Suprapubic skin (tissue), 4 donors: ENCODE results near the gene FSTL3. TPM values are rescaled to one million over a fixed set of nuclear protein-coding genes. Genes with fewer than 3 reads are reported as not detected.

Source experiments
- DNase-seq, 2 donors: peaks; one replicate each; pipeline ENCODE4 v3.0.0-alpha.2; 2019; ENCODE audit warnings: low spot score in 2 of 2
- H3K27ac ChIP-seq: fragments of 200-600 bp; sonication (generic); one replicate; pipeline ENCODE4 v1.5.1; 2019
- H3K27me3 ChIP-seq: fragments of 200-600 bp; sonication (generic); one replicate; pipeline ENCODE4 v1.5.1; 2019
- H3K36me3 ChIP-seq: fragments of 200-600 bp; sonication (generic); one replicate; pipeline ENCODE4 v1.5.1; 2019
- H3K4me1 ChIP-seq: fragments of 200-600 bp; sonication (generic); one replicate; pipeline ENCODE4 v1.5.1; 2019
- H3K4me3 ChIP-seq: fragments of 200-600 bp; sonication (generic); one replicate; pipeline ENCODE4 v1.5.1; 2019; ENCODE audit warnings: mild to moderate bottlenecking
- H3K9me3 ChIP-seq: fragments of 200-600 bp; sonication (generic); one replicate; pipeline ENCODE4 v1.5.1; 2019
- CTCF ChIP-seq, 2 donors: fragments of 200-600 bp in 1 of 2; fragments of 450-650 bp in 1 of 2; sonication (generic) in 1 of 2; IDR thresholded peaks; one replicate each; pipeline ENCODE4 v1.5.1; 2016 to 2019; ENCODE audit warnings: antibody characterized with exemption in 2 of 2, mild to moderate bottlenecking in 1 of 2, moderate library complexity in 1 of 2
- EP300 ChIP-seq: sonication (generic); formaldehyde crosslinking; IDR thresholded peaks from one replicate; pipeline ENCODE4 v1.6.1; 2017; ENCODE audit warnings: antibody characterized with exemption
- POLR2A ChIP-seq, 2 donors: fragments of 450-650 bp; IDR thresholded peaks; one replicate each; pipeline ENCODE4 v1.6.1; 2017; ENCODE audit warnings: antibody characterized with exemption in 2 of 2, mild to moderate bottlenecking in 2 of 2, moderate library complexity in 2 of 2
- POLR2AphosphoS5 ChIP-seq, 3 donors: sonication (generic); formaldehyde crosslinking; IDR thresholded peaks; one replicate each; pipeline ENCODE4 v1.6.1; 2017; ENCODE audit warnings: antibody characterized with exemption in 3 of 3
- WGBS: methylation state at CpG from one replicate; pipeline ENCODE4 v1.1.5; 2018; 5-methylcytosine and 5-hydroxymethylcytosine counted together
- total RNA-seq, 4 donors: library from RNA; depleted of rRNA; stranded (reverse); fragments of >200 nt; gene quantifications; one replicate each; pipeline ENCODE4 v1.1.0, GENCODE V29; 2016

The FSTL3 gene
- total RNA-seq, 4 donors from 2014 or later = 19.6 to 61.4 (median 59.0) TPM

DNA sequence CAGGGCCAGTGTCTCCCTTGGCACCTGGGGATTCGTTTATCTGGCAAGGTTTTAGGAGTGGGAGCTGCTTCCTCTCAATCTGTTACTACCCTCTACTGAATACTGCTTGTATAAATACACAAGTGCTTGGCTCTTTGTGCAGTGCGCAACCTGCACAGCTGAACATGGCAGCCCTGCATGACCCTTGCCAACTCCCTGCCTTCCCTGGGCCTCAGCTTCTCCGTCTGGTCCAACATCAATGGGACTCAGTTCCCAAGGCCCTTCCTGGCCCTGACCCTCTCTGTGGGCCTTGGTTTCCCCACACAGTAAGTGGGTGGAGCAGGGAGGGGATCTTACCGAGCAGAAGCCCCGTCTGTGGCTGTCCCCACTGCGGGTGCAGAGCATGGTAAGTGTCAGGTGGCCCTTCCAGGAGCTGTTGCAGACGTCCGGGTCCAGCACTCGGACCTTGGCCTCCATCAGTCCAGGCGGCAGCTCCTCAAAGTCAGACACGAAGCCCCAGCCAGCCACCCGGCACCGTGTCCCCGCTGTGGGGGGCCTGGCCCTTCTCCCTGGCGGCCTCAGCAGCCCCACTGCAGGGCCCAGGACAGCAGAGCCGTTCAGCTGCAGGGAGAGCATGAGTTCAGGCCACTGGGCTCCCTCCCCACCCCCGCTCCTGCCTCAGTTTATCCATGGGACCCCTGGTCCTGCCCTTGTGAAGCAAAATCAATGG lies 10.6 kb downstream of the FSTL3 start:
- no peak overlapping the region for H3K4me3 ChIP-seq
- no peak for TF ChIP-seq EP300
- H3K9me3 ChIP-seq = no peaks in the 10 kb centered on the region
- H3K4me1 ChIP-seq = no peaks in the 10 kb centered on the region
- no peak for DNase-seq
- H3K36me3 ChIP-seq = no peaks in the 10 kb centered on the region
- H3K27ac ChIP-seq = no peak overlapping the region
- H3K27me3 ChIP-seq = no peaks in the 10 kb centered on the region
- 82% methylated on average over 13 of the region's 17 CpGs for WGBS

GRCh38 chr19:687569-688166 lies 11.5 kb downstream of the FSTL3 start:
- Histone ChIP-seq H3K4me1 (no peaks in the 10 kb centered on the region), H3K27me3 (no peaks in the 10 kb centered on the region), H3K4me3 (no peak overlapping the region), H3K36me3 (no peaks in the 10 kb centered on the region), H3K27ac (no peak overlapping the region), H3K9me3 (no peaks in the 10 kb centered on the region)
- DNase-seq = no peak
- TF ChIP-seq POLR2AphosphoS5 (IDR thresholded peaks at IDR 0.05) (no peak), POLR2A (IDR thresholded peaks at IDR 0.05) (no peak), CTCF (IDR thresholded peaks at IDR 0.05) (no peak), EP300 (no peak)
- 94% methylated on average over 11 of the region's 11 CpGs for WGBS

GRCh38 chr19:688214-688613 lies 12.0 kb downstream of the FSTL3 start:
- Histone ChIP-seq H3K27me3 (no peaks in the 10 kb centered on the region), H3K4me3 (no peak overlapping the region), H3K9me3 (no peaks in the 10 kb centered on the region), H3K36me3 (no peaks in the 10 kb centered on the region), H3K27ac (no peak overlapping the region), H3K4me1 (no peaks in the 10 kb centered on the region)
- 66% methylated on average over 15 of the region's 15 CpGs for WGBS
- TF ChIP-seq POLR2AphosphoS5 (IDR thresholded peaks at IDR 0.05) = no peak
- TF ChIP-seq CTCF (IDR thresholded peaks at IDR 0.05) = no peak
- no peak for TF ChIP-seq POLR2A (IDR thresholded peaks at IDR 0.05)
- TF ChIP-seq EP300 = no peak
- DNase-seq = no peak

GRCh38 chr19:688992-689391 lies 12.8 kb downstream of the FSTL3 start:
- no peaks in the 10 kb centered on the region for H3K4me1 ChIP-seq
- no peaks in the 10 kb centered on the region for H3K36me3 ChIP-seq
- no peaks in the 10 kb centered on the region for H3K9me3 ChIP-seq
- WGBS = 94% methylated on average over 17 of the region's 17 CpGs
- H3K27ac ChIP-seq = no peak overlapping the region
- H3K27me3 ChIP-seq = no peaks in the 10 kb centered on the region
- TF ChIP-seq EP300 (no peak), POLR2A (IDR thresholded peaks at IDR 0.05) (no peak), CTCF (IDR thresholded peaks at IDR 0.05) (no peak), POLR2AphosphoS5 (IDR thresholded peaks at IDR 0.05) (no peak)
- H3K4me3 ChIP-seq = no peak overlapping the region
- DNase-seq = no peak

GRCh38 chr19:690203-690602 lies 14.0 kb downstream of the FSTL3 start:
- 75% methylated on average over 18 of the region's 18 CpGs for WGBS
- Histone ChIP-seq H3K36me3 (no peaks in the 10 kb centered on the region), H3K27me3 (peaks cover 4% of the 10 kb centered on the region), H3K4me3 (no peak overlapping the region), H3K27ac (no peak overlapping the region), H3K9me3 (no peaks in the 10 kb centered on the region), H3K4me1 (no peaks in the 10 kb centered on the region)
- no peak for DNase-seq
- TF ChIP-seq CTCF (IDR thresholded peaks at IDR 0.05) (no peak), EP300 (no peak), POLR2A (IDR thresholded peaks at IDR 0.05) (no peak), POLR2AphosphoS5 (IDR thresholded peaks at IDR 0.05) (no peak)
